Activated CD4-positive, CD25-positive, alpha-beta regulatory T cell treated with anti-CD3 and anti-CD28 coated beads, Interleukin-2, amount 50 U/mL, for 24 hours (primary cell): ENCODE measurements around the gene HLA-F.

Experiments
- ATAC-seq, 2 donors: fragments of 150-1000 bp; cut with Tn5 transposase; one replicate each; pipeline ENCODE4 v1.10.0; 2021; ENCODE audit warnings: mild to moderate bottlenecking in 1 of 2, moderate library complexity in 1 of 2

The HLA-F gene

DNA sequence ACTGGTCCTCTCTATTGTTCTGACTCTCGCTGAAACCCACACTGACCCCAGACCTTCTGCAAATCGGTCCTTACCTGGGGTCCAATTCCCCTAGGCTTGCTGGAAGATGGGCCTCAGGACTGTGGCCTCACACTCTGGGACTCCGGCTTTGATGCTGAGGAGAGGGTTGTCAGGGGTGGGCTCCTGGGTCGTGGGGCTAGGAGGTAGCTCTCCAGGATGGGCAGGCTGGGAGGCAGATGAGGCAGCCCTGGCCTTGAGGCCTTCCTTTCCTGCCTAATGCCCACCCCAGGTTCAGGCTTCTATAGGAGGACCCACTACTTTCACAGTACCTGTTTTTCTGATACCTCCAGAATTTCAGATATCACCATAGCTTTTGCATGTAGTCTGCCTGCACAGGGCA is 21.4 kb downstream of the HLA-F start:
- no peak for ATAC-seq

DNA sequence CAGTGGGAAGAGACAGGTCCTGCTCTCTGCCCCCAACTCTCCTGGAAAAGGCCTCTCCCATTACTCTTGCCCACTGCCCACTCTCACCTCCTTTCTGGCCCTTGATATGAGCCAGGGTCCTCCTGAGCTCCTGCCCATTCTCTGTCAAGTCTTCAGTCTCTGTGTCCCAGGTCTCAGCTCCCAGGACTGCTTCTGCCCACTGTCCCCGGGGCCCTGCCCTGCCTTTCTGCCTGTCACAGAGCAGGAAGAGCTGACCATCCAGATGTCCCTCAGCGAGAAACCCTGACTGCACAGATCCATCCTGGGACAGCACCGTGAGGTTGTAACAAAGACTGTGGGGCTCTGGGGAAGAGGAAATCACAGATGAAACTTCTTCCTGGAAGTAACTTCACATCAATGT is 22.2 kb downstream of the HLA-F start:
- no peak for ATAC-seq

DNA sequence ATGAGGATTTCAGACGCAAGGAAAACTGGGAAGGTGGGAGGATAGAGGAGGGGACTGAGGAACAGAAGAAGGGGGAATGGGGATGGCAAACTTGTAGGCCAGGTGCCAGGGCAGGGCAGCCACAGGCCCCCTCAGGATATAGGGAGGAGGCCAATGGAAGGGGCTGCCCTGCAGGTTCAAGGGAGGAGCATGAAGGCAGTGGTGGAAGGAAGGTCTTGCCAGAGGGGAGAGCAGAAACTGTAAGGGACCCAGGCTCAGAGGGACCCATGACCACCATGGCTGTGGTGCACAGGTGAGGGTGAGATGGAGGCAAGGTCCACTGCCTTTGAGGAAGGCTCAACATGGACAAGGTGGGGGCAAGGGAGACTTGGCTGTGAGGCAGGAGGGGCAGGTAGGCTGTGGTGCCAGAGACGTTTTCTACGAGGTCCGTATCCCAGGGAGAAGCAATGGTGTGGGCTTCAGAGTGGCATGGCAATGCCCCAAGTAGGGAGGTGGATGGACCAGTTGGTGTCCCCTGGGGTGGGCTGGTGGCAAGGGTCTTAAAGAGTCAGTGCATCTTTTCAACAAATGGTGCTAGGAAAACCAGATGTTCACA is 22.7 kb downstream of the HLA-F start:
- ATAC-seq = no peak

DNA sequence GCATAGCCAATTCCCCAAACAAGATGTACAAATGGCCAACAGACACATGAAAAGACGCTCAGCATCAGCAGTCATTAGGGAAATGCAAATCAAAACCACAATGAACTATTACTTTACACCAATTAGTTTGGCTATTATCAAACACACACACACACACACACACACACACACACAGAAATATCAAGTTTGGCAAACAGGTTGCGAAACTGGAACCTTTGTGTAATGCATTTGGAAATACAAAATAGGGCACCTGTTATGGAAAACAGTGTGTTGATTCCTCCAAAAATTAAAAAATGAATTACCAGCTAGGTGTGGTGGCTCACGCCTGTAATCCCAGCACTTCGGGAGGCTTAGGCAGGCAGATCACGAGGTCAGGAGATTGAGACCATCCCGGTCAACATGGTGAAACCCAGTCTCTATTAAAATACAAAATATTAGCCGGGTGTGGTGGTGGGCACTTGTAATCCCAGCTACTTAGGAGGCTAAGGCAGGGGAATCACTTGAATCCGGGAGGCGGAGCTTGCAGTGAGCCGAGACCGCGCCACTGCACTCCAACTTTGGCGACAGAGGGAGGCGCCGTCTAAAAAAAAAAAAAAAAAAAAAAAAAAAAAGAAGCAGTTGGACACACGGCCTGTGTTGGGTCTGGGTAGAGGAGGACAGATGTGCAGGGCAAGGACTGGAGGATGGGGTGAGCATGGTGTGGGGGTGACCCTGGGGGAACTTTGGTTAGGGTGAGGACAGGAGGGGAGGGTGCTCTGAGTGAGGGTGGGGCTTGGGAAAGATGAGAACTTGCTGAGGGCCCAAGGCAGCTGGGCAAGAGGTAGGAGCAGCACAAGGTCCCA is 23.8 kb downstream of the HLA-F start:
- ATAC-seq = no peak

DNA sequence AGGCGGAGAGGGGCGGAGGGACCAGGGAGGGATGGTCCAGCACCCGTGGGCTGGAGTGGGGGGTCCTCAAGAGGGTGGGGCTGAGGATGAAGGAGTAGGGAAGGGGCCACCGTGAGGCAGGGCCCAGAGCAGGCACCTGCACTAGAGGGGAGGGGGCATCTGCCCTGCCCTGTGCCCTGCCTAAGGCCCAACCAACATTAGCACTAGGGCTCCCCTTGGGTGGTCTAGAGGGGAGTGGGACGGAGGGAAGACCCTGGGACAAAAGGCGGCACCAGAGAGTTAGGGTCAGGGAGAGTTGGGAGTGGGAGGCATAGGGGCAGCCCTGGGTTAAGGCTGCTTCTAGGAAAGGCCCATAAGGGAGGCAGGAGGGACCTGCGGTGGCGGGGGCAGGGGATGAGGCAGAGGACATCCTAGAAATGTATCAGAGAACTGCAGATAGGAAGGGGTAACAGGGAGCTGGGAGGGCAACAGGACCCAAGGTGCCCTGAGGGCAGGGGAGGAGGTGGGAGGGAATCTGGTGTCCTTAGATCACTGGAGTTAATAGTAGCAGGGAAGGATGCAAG is 24.5 kb downstream of the HLA-F start:
- no peak for ATAC-seq

DNA sequence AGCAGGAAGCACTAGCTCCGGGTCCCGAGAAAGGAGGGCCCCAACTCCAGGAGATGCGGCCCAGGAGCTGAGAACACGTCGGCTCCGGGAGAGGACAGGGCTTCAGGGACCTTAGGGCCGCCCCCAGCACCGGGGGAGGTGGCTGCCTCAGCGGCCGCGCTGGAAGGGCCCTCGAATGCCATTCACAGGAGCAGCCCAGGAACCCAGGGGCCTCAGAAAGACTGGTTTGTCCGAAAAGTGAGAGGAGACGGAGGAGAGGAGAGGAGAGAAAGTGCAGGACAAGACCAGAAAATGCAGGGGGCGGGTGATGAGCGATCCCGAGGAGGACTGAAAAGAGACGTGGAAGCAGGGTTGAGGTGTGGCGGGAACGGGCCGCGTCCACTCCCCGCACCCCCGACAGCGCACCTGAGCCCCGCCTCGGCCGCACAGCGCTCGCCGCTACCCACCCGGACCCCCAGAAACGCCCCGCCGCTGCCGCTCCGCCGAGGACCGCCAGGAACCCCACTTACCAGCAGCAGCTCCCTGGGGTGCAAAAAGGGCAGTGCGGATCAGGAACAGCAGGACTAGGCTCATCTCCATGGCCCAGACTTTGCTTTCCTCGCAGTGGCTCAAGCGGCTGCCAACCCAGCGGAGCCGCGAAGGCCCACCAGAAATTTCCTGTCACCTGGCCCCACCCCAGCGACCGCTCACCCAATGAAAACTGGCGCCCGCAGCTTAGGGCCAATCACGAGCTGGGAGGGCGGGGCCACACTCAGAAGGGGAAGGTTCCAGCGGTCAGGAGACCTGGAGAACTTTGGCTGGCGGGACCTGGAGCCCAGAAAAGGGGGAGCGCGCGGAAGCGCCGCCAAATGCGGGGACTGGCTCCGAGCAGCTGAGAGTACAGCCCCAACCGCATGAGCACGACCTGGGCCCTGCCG is 25.4 kb downstream of the HLA-F start:
- peak; percentile 83 for ATAC-seq

DNA sequence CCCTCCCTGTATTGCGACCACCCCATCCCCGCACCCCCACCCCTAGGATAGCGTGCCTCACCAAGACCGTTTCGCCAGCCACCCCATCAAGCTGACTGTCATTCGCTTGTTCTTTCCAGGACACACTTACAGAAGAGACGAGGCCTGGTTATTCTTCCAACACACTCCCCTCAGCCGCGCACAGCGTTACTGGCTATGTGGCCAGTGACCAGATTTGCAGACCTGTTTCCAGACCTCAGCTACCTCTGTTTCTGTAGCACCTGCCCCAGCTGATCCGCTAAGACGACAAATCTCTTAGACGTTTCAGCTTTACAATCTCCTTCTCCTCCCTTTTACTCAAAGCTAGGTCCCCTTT is 26.1 kb downstream of the HLA-F start:
- ATAC-seq = peak; percentile 1 to 4

DNA sequence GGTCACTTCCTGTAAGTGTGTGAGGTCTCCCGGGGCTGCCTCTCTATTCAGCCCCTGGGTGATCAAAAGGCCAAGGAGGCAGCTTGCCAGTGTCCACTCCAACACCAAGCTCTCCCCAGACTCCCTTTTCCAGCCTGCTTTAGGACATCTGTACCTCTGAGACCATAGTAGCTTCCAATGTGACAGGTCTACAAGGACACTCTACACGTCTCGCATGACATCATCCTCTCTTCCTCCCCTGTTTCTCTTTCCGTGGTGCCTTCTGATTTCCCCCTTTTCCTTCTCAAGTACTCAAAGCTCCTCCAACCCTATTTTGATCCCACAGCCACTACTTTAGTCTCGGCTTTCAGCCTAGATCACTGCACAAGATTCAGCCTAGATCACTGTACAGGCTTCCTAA is 26.4 kb downstream of the HLA-F start:
- ATAC-seq = no peak

DNA sequence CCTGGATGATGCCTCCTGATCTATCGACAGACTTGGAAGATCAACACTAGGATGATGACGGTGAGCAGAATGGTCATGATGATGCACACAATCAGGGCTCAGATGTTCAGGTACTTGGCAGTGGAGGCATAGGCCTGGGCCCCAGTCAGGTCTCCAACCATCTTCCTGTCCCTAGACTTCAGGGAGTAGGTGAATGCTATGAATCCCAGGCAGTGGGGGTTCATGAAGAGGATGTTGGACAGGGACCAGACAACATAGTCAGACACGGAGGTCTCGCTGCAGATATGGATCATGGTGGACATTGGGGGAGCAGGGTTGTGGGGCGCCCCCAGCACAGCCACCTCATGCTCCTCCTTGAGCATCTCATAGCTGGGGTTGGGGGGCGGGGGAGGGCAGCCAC is 27.5 kb downstream of the HLA-F start:
- ATAC-seq = no peak

DNA sequence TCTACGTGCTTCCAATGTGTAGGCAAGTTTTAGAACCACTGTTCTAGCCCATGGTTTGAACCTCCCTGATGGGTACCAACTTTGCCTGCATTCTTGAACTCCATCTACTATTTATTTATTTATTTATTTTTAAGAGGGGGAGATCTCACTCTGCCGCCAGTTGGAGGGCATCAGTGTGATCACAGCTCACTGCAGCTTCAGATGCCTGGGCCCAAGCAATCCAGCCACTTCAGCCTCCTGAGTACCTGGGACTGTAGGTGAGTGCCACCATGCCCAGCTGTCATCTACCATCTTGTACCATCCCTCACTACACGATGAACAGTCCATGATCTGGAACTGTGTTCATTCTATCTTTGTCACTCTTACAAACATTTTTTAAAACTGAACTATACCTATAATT is 28.2 kb downstream of the HLA-F start:
- no peak for ATAC-seq

DNA sequence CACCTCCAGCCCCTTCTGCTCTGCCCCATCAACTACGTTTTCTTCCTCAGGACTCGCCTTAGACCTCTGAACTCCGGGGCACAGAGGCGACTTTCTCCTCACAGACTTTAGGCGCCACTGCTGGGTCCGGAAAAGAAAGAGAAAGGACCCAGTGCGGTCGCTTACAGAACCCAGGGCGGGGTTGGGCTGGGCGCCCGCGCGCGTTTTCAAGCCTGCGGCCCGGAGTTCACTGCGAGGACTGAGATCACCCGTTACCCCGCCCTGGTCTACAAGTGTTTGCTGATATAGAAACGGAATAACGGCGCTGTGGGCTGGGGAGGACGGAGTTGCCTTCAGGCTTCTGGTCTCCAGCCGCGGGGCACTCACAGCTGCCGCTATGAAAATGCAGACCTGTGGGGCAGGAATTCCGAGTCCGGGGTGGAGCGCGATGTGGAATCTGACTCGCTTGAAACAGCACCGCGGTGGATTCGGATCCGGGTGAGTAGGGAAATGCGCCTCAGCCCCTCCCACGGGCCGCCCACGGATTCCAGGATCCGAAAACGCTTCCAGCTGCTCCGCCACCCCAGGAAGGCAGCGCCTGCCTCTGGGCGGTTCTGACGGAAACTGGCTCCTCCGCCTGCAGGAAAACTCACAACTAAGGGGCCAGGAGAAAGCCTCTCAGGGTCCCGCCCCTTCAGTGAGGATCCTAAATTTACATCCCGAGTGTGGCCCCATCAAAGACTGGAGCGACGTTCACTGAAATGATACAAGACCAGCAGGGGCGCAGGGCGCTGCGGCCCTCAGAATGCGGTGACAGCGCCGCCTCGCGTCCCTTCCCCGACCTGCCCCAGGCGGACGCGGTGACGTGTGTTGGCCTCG is 29.4 kb downstream of the HLA-F start:
- peak; percentile 75 to 79 for ATAC-seq

DNA sequence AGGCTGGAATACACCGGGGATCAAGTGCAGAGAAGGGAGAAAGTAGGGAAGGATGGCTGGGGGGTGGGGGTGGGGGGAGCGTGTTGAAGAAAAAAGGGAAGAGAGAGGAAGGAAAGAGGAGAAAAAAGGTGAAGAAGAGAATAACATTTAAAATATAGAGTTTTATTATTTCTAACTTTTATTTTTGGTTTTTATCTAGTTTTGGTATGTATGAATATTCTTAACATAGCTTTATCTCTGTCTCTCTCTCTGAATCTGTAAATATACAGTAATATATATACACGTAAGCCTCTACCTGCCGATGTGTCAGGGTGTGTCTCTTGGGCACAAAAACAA is 30.0 kb downstream of the HLA-F start:
- ATAC-seq = no peak

DNA sequence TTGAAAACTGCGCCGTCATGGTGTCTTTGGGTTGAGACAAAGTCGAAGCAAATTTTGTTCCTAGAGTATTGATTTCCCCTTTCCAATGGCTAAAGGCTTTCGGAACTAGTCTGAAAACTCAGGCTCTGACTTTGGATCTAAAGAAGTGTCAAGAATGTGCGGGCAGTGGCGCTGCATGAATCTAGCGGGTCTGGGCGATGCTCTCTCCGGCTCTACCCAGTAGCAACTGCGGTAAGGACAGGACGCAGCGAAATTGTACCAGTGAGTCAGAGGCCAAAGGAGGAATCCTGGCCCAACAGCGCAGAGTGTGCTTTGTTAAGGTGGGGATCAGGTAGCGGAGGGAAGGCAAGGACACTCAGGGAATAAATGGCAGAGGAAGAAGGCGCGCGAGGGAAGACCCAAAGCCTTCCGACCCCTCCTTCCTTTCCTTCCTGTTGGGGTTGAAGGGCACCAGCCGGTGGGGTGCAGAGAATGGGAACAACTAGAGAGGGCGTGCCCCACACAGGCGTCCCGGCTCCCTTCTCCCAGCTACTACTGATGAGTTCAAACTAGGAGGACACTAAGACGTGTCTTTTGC is 32.1 kb downstream of the HLA-F start:
- no peak for ATAC-seq

DNA sequence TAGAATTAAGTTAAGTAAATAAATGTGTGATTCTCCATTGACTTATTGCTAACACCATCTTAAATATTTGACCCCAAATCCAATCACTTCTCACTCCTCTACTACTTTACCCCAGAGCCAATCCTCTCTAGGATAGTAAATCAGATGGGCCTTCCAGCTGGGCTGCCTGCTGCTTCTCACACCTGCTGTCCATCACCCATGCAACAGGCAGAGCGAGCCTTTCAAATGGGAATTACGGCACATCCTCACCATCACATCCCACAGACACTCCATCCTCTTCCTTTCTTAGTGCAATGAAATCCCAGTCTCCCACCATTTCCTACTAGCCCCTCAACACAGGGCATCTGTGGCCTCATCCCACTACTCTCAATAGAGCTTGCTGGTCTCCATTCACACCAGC is 34.0 kb downstream of the HLA-F start:
- no peak for ATAC-seq

DNA sequence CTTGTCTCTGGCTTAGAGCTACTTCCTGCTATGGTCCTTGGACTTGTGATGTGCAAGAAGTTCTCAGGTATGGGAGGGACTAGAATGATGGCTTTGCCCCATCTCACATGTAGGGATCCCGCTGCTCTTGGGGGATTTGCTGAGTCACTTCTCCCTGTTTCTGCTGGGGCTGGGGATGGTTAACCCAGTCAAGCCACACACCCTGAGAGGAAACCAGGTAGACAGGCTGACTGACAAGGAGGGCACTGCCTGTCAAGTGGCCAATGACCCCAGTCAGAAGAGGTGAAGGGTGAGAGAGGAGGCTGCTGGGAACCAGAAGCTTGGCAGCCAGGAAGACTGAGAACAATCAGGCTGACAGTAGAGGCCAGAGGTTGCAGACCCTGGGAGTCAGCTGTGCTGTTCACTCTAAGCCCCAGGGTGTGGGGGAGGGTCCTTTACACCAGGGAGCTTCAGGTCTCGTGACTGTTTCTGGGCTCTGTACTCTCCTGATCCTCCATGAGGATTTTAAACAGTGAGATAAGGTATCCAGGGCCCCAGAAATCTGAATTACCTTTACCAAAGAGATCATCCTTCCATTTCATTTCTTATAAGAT is 34.6 kb downstream of the HLA-F start:
- ATAC-seq = no peak

DNA sequence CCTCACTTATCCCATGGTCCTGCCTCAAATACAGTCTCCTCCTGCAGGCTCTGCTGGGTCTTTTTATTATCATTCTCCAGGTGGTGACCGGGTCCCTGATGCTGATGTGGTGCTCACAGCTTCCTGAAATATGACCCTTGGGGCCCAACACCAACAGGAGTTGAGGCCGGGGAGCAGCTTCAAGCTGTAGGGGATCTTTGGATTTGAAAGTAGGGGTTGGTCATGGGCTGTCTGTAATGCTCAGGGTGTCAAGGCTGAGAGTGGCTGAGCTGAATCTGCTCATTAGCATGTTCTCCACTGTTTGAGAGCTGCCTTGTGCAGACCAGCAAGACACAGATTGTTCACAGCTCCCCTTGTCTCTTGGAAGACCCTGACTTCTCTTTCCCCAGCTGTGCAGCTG is 35.5 kb downstream of the HLA-F start:
- ATAC-seq = no peak

DNA sequence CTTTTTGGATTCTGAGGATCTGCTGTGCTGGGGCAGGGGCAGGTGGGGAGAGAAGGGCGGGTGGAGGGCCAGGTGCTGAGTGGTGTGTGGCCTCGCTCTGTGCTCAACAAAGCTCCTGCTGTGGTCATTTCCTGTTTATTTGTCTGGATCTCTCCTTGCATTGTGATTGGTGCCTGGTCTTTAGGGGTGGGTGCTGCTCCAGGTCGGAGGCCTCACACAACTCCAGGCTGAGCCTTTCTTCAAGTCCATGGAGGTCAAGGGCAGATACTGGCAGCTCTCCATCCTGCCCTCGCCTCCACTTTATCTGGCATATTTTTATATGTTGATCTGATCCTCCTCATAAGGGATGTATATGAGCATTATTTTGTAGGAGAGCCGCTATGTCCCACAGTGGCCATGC is 36.2 kb downstream of the HLA-F start:
- no peak for ATAC-seq

DNA sequence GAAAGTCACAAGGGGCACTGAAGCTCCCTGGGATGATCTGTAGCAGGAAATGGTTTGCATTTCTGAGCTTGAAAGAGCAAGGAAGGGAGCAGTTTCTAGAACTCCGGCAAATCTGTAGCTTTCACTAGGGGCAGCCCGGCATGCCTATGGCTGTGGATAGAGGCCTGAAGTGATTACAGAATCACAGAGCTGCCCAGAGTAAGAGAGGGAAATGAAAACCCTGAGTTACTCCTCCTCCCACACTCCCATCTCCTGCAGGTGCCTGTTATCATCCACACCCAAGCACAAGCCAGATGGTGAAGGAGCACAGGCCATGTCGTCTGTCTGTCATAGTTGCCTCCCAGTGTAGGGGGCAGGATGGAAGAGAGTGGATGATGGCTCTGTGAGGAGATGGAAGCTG is 37.1 kb downstream of the HLA-F start:
- ATAC-seq = no peak

DNA sequence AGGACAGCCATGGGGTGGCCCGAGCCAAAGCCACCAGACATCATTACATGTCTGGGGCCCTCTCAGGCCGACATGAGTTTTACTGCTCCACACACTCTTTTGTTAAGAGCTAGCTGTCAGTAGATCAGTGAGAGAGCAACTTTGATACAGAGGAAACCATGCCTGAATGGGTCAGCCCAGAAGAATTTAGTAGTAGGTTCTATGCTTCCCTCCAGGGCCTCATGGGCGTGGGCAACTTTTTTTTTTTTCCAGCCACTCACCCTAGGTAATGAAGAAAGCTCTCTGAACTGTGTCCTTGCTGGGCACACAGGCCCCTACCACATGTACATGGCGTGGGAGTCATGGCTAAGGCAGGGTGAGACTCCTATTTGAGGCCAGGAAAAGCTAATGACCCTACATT is 38.8 kb downstream of the HLA-F start:
- no peak for ATAC-seq

DNA sequence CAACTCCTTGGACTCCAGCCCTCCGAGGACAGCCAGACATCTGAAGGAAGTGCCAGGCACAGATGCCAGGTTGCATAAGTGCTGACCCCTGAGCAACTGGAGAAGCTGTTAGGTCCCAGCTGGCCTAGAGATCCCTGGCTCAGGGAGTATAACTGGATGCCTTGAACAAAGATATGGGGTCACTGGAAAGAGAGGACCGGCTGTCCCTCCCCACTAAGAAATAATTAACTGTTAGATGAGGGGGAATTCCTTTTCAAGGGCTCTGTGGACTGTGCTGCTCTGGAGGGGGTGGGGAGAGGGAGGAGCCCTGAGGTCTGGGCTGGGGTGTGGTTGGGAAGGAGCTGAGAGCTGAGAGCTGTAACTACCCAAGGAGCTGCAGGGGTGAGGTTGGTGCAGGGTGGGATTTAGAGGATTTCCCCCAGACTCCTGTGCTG is 39.6 kb downstream of the HLA-F start:
- no peak for ATAC-seq

DNA sequence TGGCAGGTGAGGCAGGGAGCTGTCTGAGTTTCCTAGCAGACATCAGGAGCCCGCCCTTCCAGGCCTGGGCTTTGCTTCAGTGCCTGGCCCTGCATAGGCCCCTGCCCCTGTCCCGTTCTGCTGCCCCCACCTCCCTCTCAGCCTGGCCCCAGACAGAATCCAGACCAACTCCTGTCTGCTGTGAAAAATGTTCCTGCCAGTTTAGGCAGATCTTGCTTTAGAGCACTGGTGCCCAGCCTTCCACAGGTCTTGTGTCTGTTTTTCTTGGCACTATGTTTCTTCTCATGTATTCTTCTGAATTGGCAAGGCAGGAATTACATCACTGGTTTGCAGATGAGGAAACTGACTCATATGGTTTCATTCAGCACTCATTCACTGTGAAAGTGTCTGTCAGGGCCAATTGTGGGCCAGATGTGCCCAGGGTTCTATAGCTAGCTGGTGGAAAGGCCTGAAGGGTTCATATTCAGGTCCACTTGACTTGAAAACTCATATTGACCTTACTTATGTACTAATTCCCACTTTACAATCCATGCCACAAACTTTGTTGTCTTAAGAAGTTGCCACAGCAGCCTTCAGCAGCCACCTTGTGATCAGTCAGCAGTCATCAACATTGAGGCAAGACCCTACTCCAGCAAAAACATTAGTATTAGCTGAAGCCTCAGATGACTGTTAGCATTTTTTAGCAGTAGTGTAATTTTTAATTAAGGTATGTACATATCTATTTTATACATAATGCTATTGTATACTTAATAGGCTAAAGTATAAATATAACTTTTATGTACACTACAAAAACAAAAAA is 40.5 kb downstream of the HLA-F start:
- peak; percentile 87 to 90 for ATAC-seq
